ENCODE results near the gene POLDIP3. TPM values are rescaled to one million over a fixed set of nuclear protein-coding genes. Genes with fewer than 3 reads are reported as not detected.
"Not testable (repeated sequence)": the region's sequence is repeated elsewhere in the genome, so short reads cannot be mapped to it uniquely, and the experiment has no call there.

POLDIP3 gene
- total and polyA plus RNA-seq, 2 donors (not counting 3 experiments of a cell fraction or from before 2014, with no cell fraction given), result 29.3 to 60.4 TPM

- no TSS peak for BruUV-seq (replicated peaks)
- POLR2A ChIA-PET, result no interaction called here
- CTCF ChIA-PET, result interaction anchor here (1.0 to 2.7 kb wide), 5 partner anchors 9 to 27 kb away, joined by 3 to 10 read pairs (median 3); no protein-coding TSS in a partner anchor
- no peak for TF ChIP-seq EZH2 (IDR thresholded peaks at IDR 0.05; ENCODE audit: borderline replicate concordance, low read depth, low read length, severe bottlenecking)
- dilution Hi-C loops (cut with MboI; ENCODE audit: extremely low pct_ligation_motif_present, low sequenced_read_pairs), result no loop called here
- no peaks in the 10 kb centered on the region for H4K20me1 ChIP-seq (replicated peaks; ENCODE audit: control insufficient read depth, extremely low read depth, insufficient read depth, low read length)
- H3K9me1 ChIP-seq (replicated peaks; ENCODE audit: control insufficient read depth, extremely low read depth, insufficient read depth, low read length), result no peaks in the 10 kb centered on the region
- no peak overlapping the region for H2AFZ ChIP-seq (ENCODE audit: low read depth, low read length)
- H3K36me3 ChIP-seq (ENCODE audit: control insufficient read depth in 2 of 2, extremely low read depth in 1 of 2, insufficient read depth in 2 of 2, low read length in 2 of 2), result no peaks in the 10 kb centered on the region
- H3K79me2 ChIP-seq (ENCODE audit: control insufficient read depth, insufficient read depth, low read length), result no peaks in the 10 kb centered on the region
- DNase-seq (ENCODE audit: low read depth, low spot score), result no peak
- no peaks in the 10 kb centered on the region for H3K4me1 ChIP-seq (ENCODE audit: control insufficient read depth, extremely low read depth, insufficient read depth, low read length)
- no peak overlapping the region for H3K4me2 ChIP-seq (ENCODE audit: insufficient read depth, low read length)
- no peak overlapping the region for H3K9ac ChIP-seq (replicated peaks; ENCODE audit: extremely low read depth, insufficient read depth, low read length)
- H3K9me3 ChIP-seq (replicated peaks; ENCODE audit: control insufficient read depth, insufficient read depth, low read length), result no peaks in the 10 kb centered on the region
- no peak for FAIRE-seq
- no peak overlapping the region for H3K4me3 ChIP-seq (replicated peaks in 1 of 3; ENCODE audit: insufficient read depth in 1 of 3, low read depth in 1 of 3, low read length in 3 of 3)
- H3K27ac ChIP-seq (ENCODE audit: insufficient read depth, low read depth, low read length), result no peak overlapping the region
- no peaks in the 10 kb centered on the region for H3K27me3 ChIP-seq (ENCODE audit: control insufficient read depth in 2 of 2, insufficient read depth in 2 of 2, low read length in 2 of 2)
- intact Hi-C loops (cut with micrococcal nuclease), result no loop called here
These were observed 54.3 kb downstream of the POLDIP3 start for GRCh38 chr22:42560381-42560780.

- Histone ChIP-seq H3K9ac (replicated peaks; ENCODE audit: extremely low read depth, insufficient read depth, low read length) (peak within 1 kb of the TSS; percentile 49), H3K4me1 (ENCODE audit: control insufficient read depth, extremely low read depth, insufficient read depth, low read length) (no peaks in the 10 kb centered on the region), H3K27me3 (ENCODE audit: control insufficient read depth in 2 of 2, insufficient read depth in 2 of 2, low read length in 2 of 2) (peaks cover 0 to 9% of the 10 kb centered on the region in 2 experiments), H3K79me2 (ENCODE audit: control insufficient read depth, insufficient read depth, low read length) (no peaks in the 10 kb centered on the region), H4K20me1 (replicated peaks; ENCODE audit: control insufficient read depth, extremely low read depth, insufficient read depth, low read length) (no peaks in the 10 kb centered on the region), H3K4me2 (ENCODE audit: insufficient read depth, low read length) (peak within 1 kb of the TSS; percentile 75), H3K9me1 (replicated peaks; ENCODE audit: control insufficient read depth, extremely low read depth, insufficient read depth, low read length) (no peaks in the 10 kb centered on the region), H2AFZ (ENCODE audit: low read depth, low read length) (peak within 1 kb of the TSS; percentile 67), H3K27ac (ENCODE audit: insufficient read depth, low read depth, low read length) (no peak within 1 kb of the TSS), H3K9me3 (replicated peaks; ENCODE audit: control insufficient read depth, insufficient read depth, low read length) (no peaks in the 10 kb centered on the region), H3K36me3 (ENCODE audit: control insufficient read depth in 2 of 2, extremely low read depth in 1 of 2, insufficient read depth in 2 of 2, low read length in 2 of 2) (no peaks in the 10 kb centered on the region), H3K4me3 (replicated peaks in 1 of 3; ENCODE audit: insufficient read depth in 1 of 3, low read depth in 1 of 3, low read length in 3 of 3) (peak within 1 kb of the TSS; percentile 47 to 60 (median 49))
- TF ChIP-seq MAX (IDR thresholded peaks at IDR 0.05; ENCODE audit: insufficient read depth, insufficient read length) (no peak), CTCF (IDR thresholded peaks at IDR 0.05; ENCODE audit: extremely low read depth in 1 of 2, insufficient read depth in 1 of 2, low read depth in 1 of 2, low read length in 2 of 2) (no peak), POLR2AphosphoS5 (IDR thresholded peaks at IDR 0.05; ENCODE audit: insufficient read depth, low read depth, low read length) (peak; percentile 29)
- intact Hi-C loops (cut with micrococcal nuclease) (loop anchor here (2.0 kb wide), 2 partner anchors 21 to 35 kb away; partner anchors contain the start of gene RRP7A), dilution Hi-C loops (cut with MboI; ENCODE audit: extremely low pct_ligation_motif_present, low sequenced_read_pairs) (no loop called here)
- DNase-seq (ENCODE audit: low read depth, low spot score) (peak; percentile 87), FAIRE-seq (peak; percentile 95)
- no TSS peak for BruUV-seq (replicated peaks)
- CTCF ChIA-PET, result interaction anchor here (2.0 kb wide), 1 partner anchor 41 kb away, joined by 7 read pairs; no protein-coding TSS in a partner anchor
- POLR2A ChIA-PET, result no interaction called here
These were observed 61.0 kb downstream of the POLDIP3 start, which contains the start of gene SERHL2 for GRCh38 chr22:42553475-42554361. Gene SERHL2, plus strand, starts transcription at chr22:42553956. Its CDS starts 65 bp downstream, at chr22:42554021.

GRCh38 chr22:42552294-42552647, 62.4 kb downstream of the POLDIP3 start:
- FAIRE-seq; DNase-seq (ENCODE audit: low read depth, low spot score); BruUV-seq (replicated peaks); H3K9me1 ChIP-seq (replicated peaks; ENCODE audit: control insufficient read depth, extremely low read depth, insufficient read depth, low read length); H3K4me3 ChIP-seq (replicated peaks in 1 of 3; ENCODE audit: insufficient read depth in 1 of 3, low read depth in 1 of 3, low read length in 3 of 3); H4K20me1 ChIP-seq (replicated peaks; ENCODE audit: control insufficient read depth, extremely low read depth, insufficient read depth, low read length); H2AFZ ChIP-seq (ENCODE audit: low read depth, low read length); H3K79me2 ChIP-seq (ENCODE audit: control insufficient read depth, insufficient read depth, low read length); POLR2A ChIA-PET; H3K9me3 ChIP-seq (replicated peaks; ENCODE audit: control insufficient read depth, insufficient read depth, low read length); H3K27me3 ChIP-seq (ENCODE audit: control insufficient read depth in 2 of 2, insufficient read depth in 2 of 2, low read length in 2 of 2); H3K36me3 ChIP-seq (ENCODE audit: control insufficient read depth in 2 of 2, extremely low read depth in 1 of 2, insufficient read depth in 2 of 2, low read length in 2 of 2); H3K27ac ChIP-seq (ENCODE audit: insufficient read depth, low read depth, low read length); H3K9ac ChIP-seq (replicated peaks; ENCODE audit: extremely low read depth, insufficient read depth, low read length); H3K4me1 ChIP-seq (ENCODE audit: control insufficient read depth, extremely low read depth, insufficient read depth, low read length); dilution Hi-C loops (cut with MboI; ENCODE audit: extremely low pct_ligation_motif_present, low sequenced_read_pairs); H3K4me2 ChIP-seq (ENCODE audit: insufficient read depth, low read length): not testable (repeated sequence)
- intact Hi-C loops (cut with micrococcal nuclease), result loop anchor here (2.0 kb wide), 2 partner anchors 19 to 33 kb away; partner anchors contain the start of gene RRP7A
- CTCF ChIA-PET, result interaction anchor here (0.6 to 2.0 kb wide), 6 partner anchors 8 to 41 kb away, joined by 3 to 8 read pairs (median 6); no protein-coding TSS in a partner anchor
